ENCODE measurements around the gene TMEM234. TPM values are rescaled to one million over a fixed set of nuclear protein-coding genes. Genes with fewer than 3 reads are reported as not detected.

Gene TMEM234
- total RNA-seq, 1 experiment from 2014 or later = 7.7 TPM

DNA sequence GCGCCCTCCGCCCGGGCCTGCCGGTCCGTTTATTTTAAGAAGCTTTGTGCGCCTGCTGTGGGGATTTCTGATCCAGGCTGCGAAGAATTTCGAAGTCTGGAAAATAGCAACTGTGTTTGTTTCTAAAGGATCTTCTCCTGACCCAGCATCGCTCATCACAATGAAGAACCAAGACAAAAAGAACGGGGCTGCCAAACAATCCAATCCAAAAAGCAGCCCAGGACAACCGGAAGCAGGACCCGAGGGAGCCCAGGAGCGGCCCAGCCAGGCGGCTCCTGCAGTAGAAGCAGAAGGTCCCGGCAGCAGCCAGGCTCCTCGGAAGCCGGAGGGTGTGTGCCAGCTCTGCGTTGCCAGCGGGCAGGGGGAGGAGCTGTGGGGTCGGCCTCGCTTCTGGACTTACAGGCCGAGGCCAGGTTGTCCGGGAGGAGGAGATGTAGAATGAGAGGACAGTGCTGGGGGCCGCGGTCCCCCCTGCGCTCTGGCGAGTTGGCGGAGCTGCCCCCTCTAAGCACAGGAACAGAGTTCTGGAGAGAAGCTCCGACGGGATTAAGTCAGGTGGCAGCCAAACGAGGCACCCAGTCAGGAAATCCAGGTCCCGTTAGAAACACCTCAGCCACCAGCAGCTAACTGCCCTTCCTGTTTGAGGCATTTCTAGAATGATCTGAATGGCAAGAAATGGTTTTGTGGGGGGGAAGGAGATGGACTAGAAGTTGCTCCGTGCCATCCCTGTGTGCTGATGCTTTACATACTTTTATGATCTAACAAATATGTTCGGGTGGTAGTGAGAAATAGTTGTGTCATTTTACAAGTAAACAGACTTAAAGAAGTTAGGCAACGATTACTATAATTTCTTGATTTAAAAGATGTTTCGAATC is 41.7 kb downstream of the TMEM234 start:
- Histone ChIP-seq H3K79me2 (ENCODE audit: low read length) (peaks cover 52% of the 10 kb centered on the region), H3K9me2 (replicated peaks; ENCODE audit: low read length) (no peaks in the 10 kb centered on the region), H2AFZ (ENCODE audit: low read length) (peak overlapping the region; percentile 81), H3K4me2 (ENCODE audit: low read length) (peak overlapping the region; percentile 86), H3K4me3 (ENCODE audit: low read length) (peak overlapping the region; percentile 95), H3K27me3 (ENCODE audit: low read length) (no peaks in the 10 kb centered on the region), H3K36me3 (ENCODE audit: low read depth, low read length) (peaks cover 26% of the 10 kb centered on the region), H3K4me1 (ENCODE audit: insufficient read depth, low read length) (peaks cover 18% of the 10 kb centered on the region), H3K9ac (ENCODE audit: low read length) (peak overlapping the region; percentile 95), H3K27ac (ENCODE audit: low read length) (peak overlapping the region; percentile 83), H3K9me3 (ENCODE audit: low read length) (no peaks in the 10 kb centered on the region), H4K20me1 (ENCODE audit: low read length) (peaks cover 12% of the 10 kb centered on the region; the same call in 1 of the 2 replicates), H3F3A (ENCODE audit: low read length, unreplicated experiment) (no peaks in the 10 kb centered on the region)
- DNase-seq (peak; percentile 33), ATAC-seq (peak; percentile 48)
- ChIA-PET CTCF (interaction anchor here (0.6 kb wide), 1 partner anchor 42 kb away, joined by 8 read pairs; no protein-coding TSS in a partner anchor), POLR2A (ENCODE audit: unreplicated experiment) (interaction anchor here (0.5 to 0.6 kb wide), 2 partner anchors 86 to 787 kb away, joined by 3 to 4 read pairs; no protein-coding TSS in a partner anchor)
- TSS peak; percentile 53 for BruUV-seq (replicated peaks)
- intact Hi-C loops (cut with micrococcal nuclease) = loop anchor here (2.0 kb wide), 1 partner anchor 20 kb away; the partner anchor contains the start of gene CCDC28B
- TF ChIP-seq EZH2 (IDR thresholded peaks at IDR 0.05; ENCODE audit: low read length, unreplicated experiment) = no peak
- TF ChIP-seq, protein P1, sequence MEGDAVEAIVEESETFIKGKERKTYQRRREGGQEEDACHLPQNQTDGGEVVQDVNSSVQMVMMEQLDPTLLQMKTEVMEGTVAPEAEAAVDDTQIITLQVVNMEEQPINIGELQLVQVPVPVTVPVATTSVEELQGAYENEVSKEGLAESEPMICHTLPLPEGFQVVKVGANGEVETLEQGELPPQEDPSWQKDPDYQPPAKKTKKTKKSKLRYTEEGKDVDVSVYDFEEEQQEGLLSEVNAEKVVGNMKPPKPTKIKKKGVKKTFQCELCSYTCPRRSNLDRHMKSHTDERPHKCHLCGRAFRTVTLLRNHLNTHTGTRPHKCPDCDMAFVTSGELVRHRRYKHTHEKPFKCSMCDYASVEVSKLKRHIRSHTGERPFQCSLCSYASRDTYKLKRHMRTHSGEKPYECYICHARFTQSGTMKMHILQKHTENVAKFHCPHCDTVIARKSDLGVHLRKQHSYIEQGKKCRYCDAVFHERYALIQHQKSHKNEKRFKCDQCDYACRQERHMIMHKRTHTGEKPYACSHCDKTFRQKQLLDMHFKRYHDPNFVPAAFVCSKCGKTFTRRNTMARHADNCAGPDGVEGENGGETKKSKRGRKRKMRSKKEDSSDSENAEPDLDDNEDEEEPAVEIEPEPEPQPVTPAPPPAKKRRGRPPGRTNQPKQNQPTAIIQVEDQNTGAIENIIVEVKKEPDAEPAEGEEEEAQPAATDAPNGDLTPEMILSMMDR (conservative IDR thresholded peaks at IDR 0.05; ENCODE audit: low read depth, low read length) = no peak
- no peak for TF ChIP-seq EZH2phosphoT487 (IDR thresholded peaks at IDR 0.05; ENCODE audit: borderline replicate concordance, low read length)

DNA sequence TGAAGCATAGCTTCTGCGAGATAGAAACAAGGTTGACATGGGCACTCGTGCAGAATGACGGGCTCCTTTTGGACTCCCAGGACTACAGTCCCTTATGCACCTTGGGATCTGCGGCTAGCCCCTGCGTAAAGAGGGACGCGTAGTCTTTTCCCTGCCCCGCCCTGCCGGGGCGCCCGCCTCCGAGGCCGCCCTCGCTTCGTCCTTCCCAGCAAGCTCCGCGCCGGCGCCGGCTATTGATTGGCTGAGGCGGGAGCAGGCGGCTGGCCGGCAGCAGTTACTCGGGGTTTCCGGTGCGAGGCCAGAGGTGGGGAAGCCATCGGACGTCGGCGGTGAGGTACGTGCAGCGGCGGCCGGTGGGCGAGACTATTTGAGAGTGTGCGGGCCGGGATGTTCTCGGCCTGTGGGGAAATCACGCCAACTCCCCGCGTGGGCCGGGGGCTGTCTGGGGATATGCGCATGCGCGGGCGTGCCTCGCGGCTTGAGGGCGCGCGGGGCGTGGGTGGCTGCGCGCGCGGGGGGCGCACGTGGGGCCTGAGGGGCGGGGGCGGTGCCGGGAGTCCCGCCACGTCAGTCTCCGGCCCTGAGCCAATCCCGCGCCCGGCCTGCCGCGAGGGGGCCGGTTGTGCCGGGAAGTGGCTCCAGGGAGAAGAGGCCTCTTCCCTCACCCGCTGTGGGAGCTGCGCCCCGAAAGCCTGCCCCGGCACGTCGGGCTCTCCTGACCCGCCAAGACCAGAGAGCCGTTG is 42.5 kb downstream of the TMEM234 start, which contains the start of gene TXLNA:
Gene TXLNA, plus strand, starts transcription at position 233 of the 743 bp plus-strand sequence. CDS start 671 bp downstream, outside the sequence.
- Histone ChIP-seq H3K4me2 (ENCODE audit: low read length) (peak within 1 kb of the TSS; percentile 86), H3K4me1 (ENCODE audit: insufficient read depth, low read length) (peaks cover 18% of the 10 kb centered on the region), H2AFZ (ENCODE audit: low read length) (peak within 1 kb of the TSS; percentile 81), H3K9me2 (replicated peaks; ENCODE audit: low read length) (no peaks in the 10 kb centered on the region), H3K9ac (ENCODE audit: low read length) (peak within 1 kb of the TSS; percentile 95), H3K9me3 (ENCODE audit: low read length) (no peaks in the 10 kb centered on the region), H3K27me3 (ENCODE audit: low read length) (no peaks in the 10 kb centered on the region), H4K20me1 (ENCODE audit: low read length) (peaks cover 12% of the 10 kb centered on the region; the same call in 1 of the 2 replicates), H3F3A (ENCODE audit: low read length, unreplicated experiment) (no peaks in the 10 kb centered on the region), H3K4me3 (ENCODE audit: low read length) (peak within 1 kb of the TSS; percentile 95), H3K36me3 (ENCODE audit: low read depth, low read length) (peaks cover 22% of the 10 kb centered on the region), H3K79me2 (ENCODE audit: low read length) (peaks cover 46% of the 10 kb centered on the region), H3K27ac (ENCODE audit: low read length) (peak within 1 kb of the TSS; percentile 83)
- TF ChIP-seq EZH2 (IDR thresholded peaks at IDR 0.05; ENCODE audit: low read length, unreplicated experiment) = no peak
- intact Hi-C loops (cut with micrococcal nuclease) = loop anchor here (2.0 kb wide), 1 partner anchor 21 kb away; the partner anchor contains the start of gene CCDC28B
- peak; percentile 91 for DNase-seq
- POLR2A ChIA-PET (ENCODE audit: unreplicated experiment) = interaction anchor here (0.5 to 0.7 kb wide), 6 partner anchors 31 to 788 kb away, joined by 3 to 11 read pairs (median 6); no protein-coding TSS in a partner anchor
- peak; percentile 86 for ATAC-seq
- BruUV-seq (replicated peaks) = no TSS peak
- CTCF ChIA-PET = no interaction called here

DNA sequence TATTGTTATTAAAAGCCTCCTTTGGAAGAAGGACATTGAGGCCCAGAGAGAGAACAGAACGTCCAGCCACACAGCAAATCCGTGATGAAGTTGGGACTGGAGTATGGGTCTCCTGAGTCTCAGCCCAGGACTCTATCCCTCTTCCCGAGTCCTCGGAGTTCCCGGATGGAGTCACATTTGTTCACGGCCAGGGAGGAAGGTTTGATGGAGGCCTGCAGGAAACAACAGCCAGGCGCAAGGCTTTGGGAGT is 43.0 kb downstream of the TMEM234 start:
- H3F3A ChIP-seq (ENCODE audit: low read length, unreplicated experiment) = no peaks in the 10 kb centered on the region
- peaks cover 12% of the 10 kb centered on the region; the same call in 1 of the 2 replicates for H4K20me1 ChIP-seq (ENCODE audit: low read length)
- TF ChIP-seq, protein P1 (conservative IDR thresholded peaks at IDR 0.05; ENCODE audit: low read depth, low read length) = no peak
- DNase-seq (no peak), ATAC-seq (peak; percentile 2; the same call in 1 of the 2 replicates)
- peaks cover 18% of the 10 kb centered on the region for H3K4me1 ChIP-seq (ENCODE audit: insufficient read depth, low read length)
- H3K27ac ChIP-seq (ENCODE audit: low read length) = peak overlapping the region; percentile 83
- peak overlapping the region; percentile 81 for H2AFZ ChIP-seq (ENCODE audit: low read length)
- BruUV-seq (replicated peaks) = no TSS peak
- no peaks in the 10 kb centered on the region for H3K9me3 ChIP-seq (ENCODE audit: low read length)
- H3K27me3 ChIP-seq (ENCODE audit: low read length) = no peaks in the 10 kb centered on the region
- CTCF ChIA-PET = no interaction called here
- H3K4me2 ChIP-seq (ENCODE audit: low read length) = peak overlapping the region; percentile 86
- H3K36me3 ChIP-seq (ENCODE audit: low read depth, low read length) = peaks cover 20% of the 10 kb centered on the region
- peaks cover 41% of the 10 kb centered on the region for H3K79me2 ChIP-seq (ENCODE audit: low read length)
- peak overlapping the region; percentile 95 for H3K9ac ChIP-seq (ENCODE audit: low read length)
- peak overlapping the region; percentile 95; the same call in 1 of the 2 replicates for H3K4me3 ChIP-seq (ENCODE audit: low read length)
- POLR2A ChIA-PET (ENCODE audit: unreplicated experiment) = interaction anchor here (0.6 kb wide), 2 partner anchors 31 to 69 kb away, joined by 7 to 11 read pairs; no protein-coding TSS in a partner anchor
- no peaks in the 10 kb centered on the region for H3K9me2 ChIP-seq (replicated peaks; ENCODE audit: low read length)
- intact Hi-C loops (cut with micrococcal nuclease) = no loop called here
